Ramos (cell line): ENCODE measurements around the gene CAMKMT.

Source experiments
- in situ Hi-C: fragments of 300-500 bp; cut with MboI; formaldehyde crosslinking; loops from one replicate; pipeline ENCODE4 v1.14.3; 2022; ENCODE audit warnings: low sequenced_read_pairs; ENCODE audit not compliant: unreplicated experiment

Gene CAMKMT

GRCh38 chr2:44546459-44547127 lies 184.8 kb downstream of the CAMKMT start:
- in situ Hi-C loops: no loop called here

- in situ Hi-C loops: no loop called here
Measured at GRCh38 chr2:44547718-44548117, 186.0 kb downstream of the CAMKMT start.

GRCh38 chr2:44548221-44549098 lies 186.7 kb downstream of the CAMKMT start:
- in situ Hi-C loops: no loop called here

- in situ Hi-C loops: no loop called here
Measured at GRCh38 chr2:44549099-44549471, 187.3 kb downstream of the CAMKMT start.

- in situ Hi-C loops: no loop called here
Measured at GRCh38 chr2:44549856-44550255, 188.1 kb downstream of the CAMKMT start.

- in situ Hi-C loops: no loop called here
Measured at GRCh38 chr2:44550561-44550960, 188.8 kb downstream of the CAMKMT start.

GRCh38 chr2:44551497-44551896 lies 189.8 kb downstream of the CAMKMT start:
- in situ Hi-C loops: no loop called here

GRCh38 chr2:44553456-44553855 lies 191.7 kb downstream of the CAMKMT start:
- in situ Hi-C loops: no loop called here

GRCh38 chr2:44555700-44556099 lies 194.0 kb downstream of the CAMKMT start:
- in situ Hi-C loops: no loop called here

GRCh38 chr2:44559108-44559507 lies 197.4 kb downstream of the CAMKMT start:
- in situ Hi-C loops: no loop called here

- in situ Hi-C loops: no loop called here
Measured at GRCh38 chr2:44560352-44560751, 198.6 kb downstream of the CAMKMT start.

- in situ Hi-C loops: no loop called here
Measured at GRCh38 chr2:44560941-44561340, 199.2 kb downstream of the CAMKMT start.

- in situ Hi-C loops: no loop called here
Measured at GRCh38 chr2:44562737-44563136, 201.0 kb downstream of the CAMKMT start.

- in situ Hi-C loops: no loop called here
Measured at GRCh38 chr2:44564752-44565151, 203.0 kb downstream of the CAMKMT start.

- in situ Hi-C loops: no loop called here
Measured at GRCh38 chr2:44566059-44566458, 204.3 kb downstream of the CAMKMT start.

- in situ Hi-C loops: no loop called here
Measured at GRCh38 chr2:44569491-44569890, 207.7 kb downstream of the CAMKMT start.

GRCh38 chr2:44570271-44570670 lies 208.5 kb downstream of the CAMKMT start:
- in situ Hi-C loops: no loop called here

GRCh38 chr2:44570777-44571176 lies 209.0 kb downstream of the CAMKMT start:
- in situ Hi-C loops: no loop called here

GRCh38 chr2:44572196-44572900 lies 210.6 kb downstream of the CAMKMT start:
- in situ Hi-C loops: no loop called here

- in situ Hi-C loops: no loop called here
Measured at GRCh38 chr2:44573996-44574395, 212.2 kb downstream of the CAMKMT start.

- in situ Hi-C loops: no loop called here
Measured at GRCh38 chr2:44578471-44579093, 216.8 kb downstream of the CAMKMT start.
